ENCODE results near the gene C11orf52.
A peak's percentile ranks its signal among the peaks of the same experiment; 100 is the strongest.

Gene C11orf52

GRCh38 chr11:111906680-111907079 is 12.0 kb upstream of the C11orf52 start:
- H3K4me3 ChIP-seq (ENCODE audit: low read length) = no peak overlapping the region
- no peak for TF ChIP-seq CTCF (IDR thresholded peaks at IDR 0.05; ENCODE audit: insufficient read depth, low read depth, low read length, missing control alignments)
- DNase-seq (ENCODE audit: low read depth) = no peak

- no peak for TF ChIP-seq CTCF (IDR thresholded peaks at IDR 0.05; ENCODE audit: insufficient read depth, low read depth, low read length, missing control alignments)
- DNase-seq (ENCODE audit: low read depth) = no peak
- no peak overlapping the region for H3K4me3 ChIP-seq (ENCODE audit: low read length)
These were observed 9.9 kb upstream of the C11orf52 start for GRCh38 chr11:111908639-111909305.

- TF ChIP-seq CTCF (IDR thresholded peaks at IDR 0.05; ENCODE audit: insufficient read depth, low read depth, low read length, missing control alignments) = no peak
- DNase-seq (ENCODE audit: low read depth) = peak; percentile 5
- peak overlapping the region; percentile 51 for H3K4me3 ChIP-seq (ENCODE audit: low read length)
These were observed 9.3 kb upstream of the C11orf52 start for GRCh38 chr11:111909378-111909777.

GRCh38 chr11:111910676-111911562 is 7.8 kb upstream of the C11orf52 start:
- DNase-seq (ENCODE audit: low read depth) = peak; percentile 9
- peak overlapping the region; percentile 51 for H3K4me3 ChIP-seq (ENCODE audit: low read length)
- no peak for TF ChIP-seq CTCF (IDR thresholded peaks at IDR 0.05; ENCODE audit: insufficient read depth, low read depth, low read length, missing control alignments)

- DNase-seq (ENCODE audit: low read depth) = peak; percentile 98
- TF ChIP-seq CTCF (IDR thresholded peaks at IDR 0.05; ENCODE audit: insufficient read depth, low read depth, low read length, missing control alignments) = no peak
- peak within 1 kb of the TSS; percentile 51 for H3K4me3 ChIP-seq (ENCODE audit: low read length)
These were observed 6.9 kb upstream of the C11orf52 start, which contains the start of gene CRYAB for GRCh38 chr11:111911563-111912401. Gene CRYAB, minus strand, starts transcription at chr11:111911770. Its CDS starts 46 bp downstream, at chr11:111911724.

GRCh38 chr11:111912535-111912934 is 6.2 kb upstream of the C11orf52 start, which contains the start of gene HSPB2:
Gene HSPB2, plus strand, starts transcription at chr11:111912734. Its CDS starts 96 bp downstream, at chr11:111912830.
- no peak for TF ChIP-seq CTCF (IDR thresholded peaks at IDR 0.05; ENCODE audit: insufficient read depth, low read depth, low read length, missing control alignments)
- H3K4me3 ChIP-seq (ENCODE audit: low read length) = peak within 1 kb of the TSS; percentile 51

More at GRCh38 chr11:111912535-111912934, 6.2 kb upstream of the C11orf52 start, which contains the start of gene HSPB2:
- no peak for DNase-seq (ENCODE audit: low read depth)
